Vagina (tissue), 2 donors: ENCODE measurements around the gene NPC1L1. TPM values are rescaled to one million over a fixed set of nuclear protein-coding genes. Genes with fewer than 3 reads are reported as not detected.

Experiments used
- DNase-seq, 2 donors: peaks; one replicate each; pipeline ENCODE4 v3.0.0-alpha.2; 2017; ENCODE audit errors: extremely low spot score in 2 of 2
- H3K27ac ChIP-seq: fragments of 200-600 bp; sonication (generic); one replicate; pipeline ENCODE4 v1.5.1; 2019
- H3K27me3 ChIP-seq: fragments of 200-600 bp; sonication (generic); one replicate; pipeline ENCODE4 v1.5.1; 2019
- H3K36me3 ChIP-seq, 2 donors: fragments of 200-600 bp; sonication (generic); one replicate each; pipeline ENCODE4 v1.5.1; 2017 to 2019
- H3K4me1 ChIP-seq: fragments of 200-600 bp; sonication (generic); one replicate; pipeline ENCODE4 v1.5.1; 2019
- H3K4me3 ChIP-seq, 2 donors: fragments of 200-600 bp; sonication (generic); 1 replicate in 1 of 2; 2 replicates in 1 of 2; pipeline ENCODE4 v1.5.1; 2016 to 2019
- H3K9me3 ChIP-seq: fragments of 200-600 bp; sonication (generic); one replicate; pipeline ENCODE4 v1.5.1; 2019
- POLR2A ChIP-seq, 2 donors: fragments of 450-650 bp; IDR thresholded peaks; one replicate each; pipeline ENCODE4 v1.6.1; 2017; ENCODE audit warnings: antibody characterized with exemption in 2 of 2, mild to moderate bottlenecking in 2 of 2, moderate library complexity in 2 of 2
- POLR2AphosphoS5 ChIP-seq, 2 donors: sonication (generic); formaldehyde crosslinking; IDR thresholded peaks; one replicate each; pipeline ENCODE4 v1.9.0; 2017; ENCODE audit warnings: antibody characterized with exemption in 2 of 2, mild to moderate bottlenecking in 2 of 2, low read depth in 1 of 2; ENCODE audit not compliant: insufficient read depth in 1 of 2
- intact Hi-C: fragments of 100-400 bp; cut with DNase I; formaldehyde crosslinking; loops from one replicate; pipeline ENCODE4 v1.15.1; 2023
- total RNA-seq: library from RNA; depleted of rRNA; stranded (reverse); fragments of >200 nt; gene quantifications from one replicate; pipeline ENCODE4 v1.2.3, GENCODE V29; 2016
- TF ChIP-seq, protein P1 (sequence below), 3 experiments: fragments of 450-650 bp in 2 of 3; fragments of 200-600 bp in 1 of 3; sonication (generic) in 1 of 3; IDR thresholded peaks; one replicate each; pipeline ENCODE4 v1.5.1; 2017 to 2019; ENCODE audit warnings: antibody characterized with exemption in 3 of 3, mild to moderate bottlenecking in 2 of 3, moderate library complexity in 2 of 3

The NPC1L1 gene
- total RNA-seq, 1 donor from 2014 or later = 0.49 TPM

DNA sequence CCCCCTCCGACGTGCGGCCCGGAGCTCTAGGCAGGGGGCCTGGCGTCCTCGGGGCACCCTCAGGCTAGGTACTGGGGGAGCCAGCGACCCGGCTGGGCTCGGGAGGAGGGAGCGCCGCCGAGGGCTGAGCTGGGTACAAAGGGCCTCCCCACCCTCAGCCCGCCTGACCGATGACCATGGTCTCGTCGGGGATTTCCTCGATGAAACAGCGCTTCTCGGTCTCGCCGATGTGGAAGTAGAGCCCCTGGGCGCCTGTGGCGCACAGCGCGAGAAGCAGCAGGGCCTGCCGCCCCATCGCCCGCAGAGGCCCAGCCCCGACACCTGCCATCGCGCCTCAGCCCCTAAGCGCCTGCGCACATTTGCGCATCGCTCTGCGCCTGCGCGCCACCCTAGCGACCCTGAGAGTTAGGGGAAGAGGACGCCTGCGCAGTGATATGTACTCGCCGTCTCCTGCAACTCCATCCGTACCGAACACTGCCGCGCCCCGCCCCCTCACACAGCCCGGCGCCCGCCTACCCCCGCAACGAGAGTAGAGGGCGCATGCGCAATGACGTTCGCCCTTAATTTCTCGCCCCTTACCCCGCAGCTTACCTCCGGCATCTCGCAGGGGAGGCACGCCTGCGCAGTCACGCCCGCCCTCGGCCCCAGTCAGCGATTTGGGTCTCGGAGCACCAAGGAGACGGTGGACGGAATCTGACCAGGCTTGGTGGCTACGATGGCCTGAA is 40.9 kb upstream of the NPC1L1 start, which contains the start of gene TMED4:
TMED4 (minus strand) TSS at position 353 of the 725 bp plus-strand sequence; CDS start at position 328, 25 bp downstream.
- H3K27me3 ChIP-seq = no peaks in the 10 kb centered on the region
- peak within 1 kb of the TSS; percentile 91 to 98 for H3K4me3 ChIP-seq
- H3K27ac ChIP-seq = peak within 1 kb of the TSS; percentile 92
- H3K9me3 ChIP-seq = no peaks in the 10 kb centered on the region
- peak in 1 of 2 donors; percentile 79 for TF ChIP-seq POLR2A (IDR thresholded peaks at IDR 0.05)
- TF ChIP-seq POLR2AphosphoS5 (IDR thresholded peaks at IDR 0.05; ENCODE audit: insufficient read depth in 1 of 2, low read depth in 1 of 2) = peak; percentile 96 to 98
- TF ChIP-seq, protein P1, sequence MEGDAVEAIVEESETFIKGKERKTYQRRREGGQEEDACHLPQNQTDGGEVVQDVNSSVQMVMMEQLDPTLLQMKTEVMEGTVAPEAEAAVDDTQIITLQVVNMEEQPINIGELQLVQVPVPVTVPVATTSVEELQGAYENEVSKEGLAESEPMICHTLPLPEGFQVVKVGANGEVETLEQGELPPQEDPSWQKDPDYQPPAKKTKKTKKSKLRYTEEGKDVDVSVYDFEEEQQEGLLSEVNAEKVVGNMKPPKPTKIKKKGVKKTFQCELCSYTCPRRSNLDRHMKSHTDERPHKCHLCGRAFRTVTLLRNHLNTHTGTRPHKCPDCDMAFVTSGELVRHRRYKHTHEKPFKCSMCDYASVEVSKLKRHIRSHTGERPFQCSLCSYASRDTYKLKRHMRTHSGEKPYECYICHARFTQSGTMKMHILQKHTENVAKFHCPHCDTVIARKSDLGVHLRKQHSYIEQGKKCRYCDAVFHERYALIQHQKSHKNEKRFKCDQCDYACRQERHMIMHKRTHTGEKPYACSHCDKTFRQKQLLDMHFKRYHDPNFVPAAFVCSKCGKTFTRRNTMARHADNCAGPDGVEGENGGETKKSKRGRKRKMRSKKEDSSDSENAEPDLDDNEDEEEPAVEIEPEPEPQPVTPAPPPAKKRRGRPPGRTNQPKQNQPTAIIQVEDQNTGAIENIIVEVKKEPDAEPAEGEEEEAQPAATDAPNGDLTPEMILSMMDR (IDR thresholded peaks at IDR 0.05) = peak in 1 of 3 experiments; percentile 6
- intact Hi-C loops = loop anchor here (2.0 to 5.0 kb wide), 2 partner anchors 165 to 267 kb away; partner anchors contain the start of genes H2AZ2 and ZMIZ2
- peaks cover 0 to 26% of the 10 kb centered on the region in 2 donors for H3K36me3 ChIP-seq
- DNase-seq = peak in 1 of 2 donors; percentile 99
- peaks cover 25% of the 10 kb centered on the region for H3K4me1 ChIP-seq

DNA sequence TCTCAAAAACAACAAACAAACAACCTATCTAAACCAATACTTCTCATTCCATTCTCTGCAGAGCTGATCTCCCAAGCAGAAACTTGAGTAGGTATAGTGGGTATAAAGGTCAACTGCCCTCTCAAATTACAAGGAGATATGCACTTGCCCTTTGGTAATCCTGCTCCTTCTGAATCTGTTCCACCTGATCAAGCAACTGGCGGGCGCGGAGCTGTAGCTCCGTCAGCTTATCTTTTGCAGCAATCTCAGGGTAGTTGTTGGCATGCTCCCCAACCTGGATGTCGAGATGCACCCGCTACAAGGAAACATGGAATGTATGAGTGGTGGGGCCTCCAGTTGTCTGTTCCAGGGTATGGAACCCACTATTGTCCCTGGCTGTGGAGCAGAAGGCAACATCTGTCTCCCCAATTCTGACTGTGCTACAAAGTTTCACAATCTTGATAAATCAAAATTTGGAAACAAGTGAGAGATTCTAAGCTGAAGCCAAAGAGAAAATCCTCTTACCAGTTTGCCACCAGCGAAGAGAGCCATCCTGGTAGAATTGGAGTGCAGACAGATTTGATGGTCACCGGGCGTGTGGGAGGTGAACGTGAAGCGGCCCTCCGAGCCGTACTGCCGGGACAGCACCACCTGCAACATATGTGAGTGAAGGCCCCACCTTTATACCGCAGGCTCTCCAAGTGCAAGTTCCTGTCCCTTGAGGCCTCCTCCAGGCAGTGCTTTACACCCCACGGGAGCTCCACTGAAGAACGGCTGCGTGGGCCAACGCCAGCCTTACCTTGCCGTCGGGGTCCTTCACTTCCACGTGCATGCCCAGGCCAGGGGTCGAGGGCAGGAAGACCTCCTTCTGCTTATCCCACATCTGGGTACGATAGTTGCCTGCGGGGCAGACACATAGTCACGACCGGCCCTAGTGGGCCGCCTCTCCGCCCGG is 40.1 kb upstream of the NPC1L1 start:
- intact Hi-C loops = loop anchor here (5.0 kb wide), 1 partner anchor 166 kb away; the partner anchor contains the start of gene ZMIZ2
- DNase-seq = no peak

DNA sequence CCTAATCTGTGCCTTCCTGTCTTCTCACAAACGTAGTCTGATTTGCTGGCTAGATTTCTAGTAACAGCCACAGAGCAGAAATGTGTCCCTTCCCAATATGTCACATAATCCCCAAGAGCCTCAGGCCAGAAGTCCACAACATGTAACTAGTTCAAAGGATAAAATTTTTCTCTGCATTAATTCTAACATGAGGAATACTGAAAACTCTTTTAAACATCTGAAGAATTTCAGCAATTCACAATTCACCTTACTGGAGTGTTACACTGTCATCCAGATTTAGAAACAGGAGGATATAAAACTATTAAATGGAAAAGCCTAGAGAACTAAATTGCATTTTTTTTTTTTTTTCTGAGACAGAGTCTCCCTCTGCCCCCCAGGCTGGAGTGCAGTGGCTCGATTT is 35.1 kb upstream of the NPC1L1 start:
- H3K27ac ChIP-seq = no peak overlapping the region
- intact Hi-C loops = loop anchor here (10.0 kb wide), 1 partner anchor 409 kb away; no protein-coding TSS in a partner anchor

More for the DNA sequence above, 40.1 kb upstream of the NPC1L1 start:
- H3K4me1 ChIP-seq = peaks cover 25% of the 10 kb centered on the region
- no peaks in the 10 kb centered on the region for H3K27me3 ChIP-seq
- peaks cover 0 to 28% of the 10 kb centered on the region in 2 donors for H3K36me3 ChIP-seq
- peak overlapping the region; percentile 91 to 98 for H3K4me3 ChIP-seq
- H3K9me3 ChIP-seq = no peaks in the 10 kb centered on the region
- peak overlapping the region; percentile 92 for H3K27ac ChIP-seq
- no peak for TF ChIP-seq POLR2A (IDR thresholded peaks at IDR 0.05)
- no peak for TF ChIP-seq POLR2AphosphoS5 (IDR thresholded peaks at IDR 0.05; ENCODE audit: insufficient read depth in 1 of 2, low read depth in 1 of 2)
- TF ChIP-seq, protein P1 (IDR thresholded peaks at IDR 0.05) = no peak

DNA sequence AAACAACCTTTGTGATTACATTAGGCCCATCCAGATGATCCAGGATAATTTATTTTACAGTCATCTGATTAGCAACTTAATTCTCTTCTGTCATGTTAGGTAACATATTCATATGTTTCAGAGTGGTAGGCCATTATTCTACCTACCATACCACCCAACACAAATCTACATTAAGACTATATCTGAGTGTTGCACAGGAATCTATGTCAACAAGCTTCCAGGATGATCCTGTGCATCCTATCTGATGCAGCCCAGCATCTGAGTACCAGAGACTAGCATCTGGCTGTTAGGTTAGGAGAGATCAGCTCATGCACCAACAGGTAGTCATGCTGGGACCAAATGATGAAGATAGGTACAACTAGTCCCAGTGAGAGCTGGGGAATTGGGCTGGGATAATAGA is 33.9 kb upstream of the NPC1L1 start:
- Histone ChIP-seq H3K27me3 (no peaks in the 10 kb centered on the region), H3K27ac (no peak overlapping the region), H3K4me3 (no peak overlapping the region), H3K9me3 (no peaks in the 10 kb centered on the region), H3K36me3 (peaks cover 0 to 52% of the 10 kb centered on the region in 2 donors), H3K4me1 (peaks cover 37% of the 10 kb centered on the region)
- intact Hi-C loops = loop anchor here (10.0 kb wide), 1 partner anchor 410 kb away; no protein-coding TSS in a partner anchor
- no peak for DNase-seq
- TF ChIP-seq, protein P1 (IDR thresholded peaks at IDR 0.05) = no peak
- TF ChIP-seq POLR2AphosphoS5 (IDR thresholded peaks at IDR 0.05; ENCODE audit: insufficient read depth in 1 of 2, low read depth in 1 of 2) = no peak
- no peak for TF ChIP-seq POLR2A (IDR thresholded peaks at IDR 0.05)

More for the DNA sequence above, 35.1 kb upstream of the NPC1L1 start:
- Histone ChIP-seq H3K36me3 (peaks cover 0 to 44% of the 10 kb centered on the region in 2 donors), H3K27me3 (no peaks in the 10 kb centered on the region), H3K9me3 (no peaks in the 10 kb centered on the region), H3K4me1 (peaks cover 49% of the 10 kb centered on the region), H3K4me3 (no peak overlapping the region)
- TF ChIP-seq, protein P1 (IDR thresholded peaks at IDR 0.05) = no peak
- TF ChIP-seq POLR2AphosphoS5 (IDR thresholded peaks at IDR 0.05; ENCODE audit: insufficient read depth in 1 of 2, low read depth in 1 of 2) (no peak), POLR2A (IDR thresholded peaks at IDR 0.05) (no peak)
- DNase-seq = no peak
